ENCODE results near the gene KIF5A. TPM values are rescaled to one million over a fixed set of nuclear protein-coding genes. Genes with fewer than 3 reads are reported as not detected.
A peak's percentile ranks its signal among the peaks of the same experiment; 100 is the strongest.
"Not testable (repeated sequence)": the region's sequence is repeated elsewhere in the genome, so short reads cannot be mapped to it uniquely, and the experiment has no call there.

The KIF5A gene
- total RNA-seq, 1 donor from 2014 or later = 0.43 TPM

DNA sequence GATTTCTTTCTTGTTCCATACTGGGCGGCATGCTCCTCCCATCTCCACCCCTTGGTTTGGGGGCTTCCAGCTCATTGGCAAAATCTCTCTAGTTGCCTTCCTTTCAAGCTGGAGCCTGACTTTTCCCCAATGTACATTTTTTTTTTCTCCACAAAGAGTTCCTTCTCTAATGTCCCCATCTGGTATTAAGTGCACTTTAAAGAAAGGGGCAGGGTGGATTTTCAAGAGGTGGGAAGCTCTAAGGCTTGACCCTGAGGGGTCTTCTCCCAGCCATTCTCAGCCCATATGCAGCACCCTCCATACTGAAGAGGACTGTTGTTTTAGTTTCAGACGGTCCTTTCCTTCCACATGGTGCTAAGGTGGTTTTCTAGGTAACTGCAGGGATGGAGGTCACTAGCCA is 35.3 kb downstream of the KIF5A start:
- Mint-ChIP-seq H3K27me3 (ENCODE audit: unreplicated experiment) (peaks cover 16% of the 10 kb centered on the region), H3K27ac (ENCODE audit: unreplicated experiment) (no peak overlapping the region), H3K4me1 (ENCODE audit: unreplicated experiment) (no peaks in the 10 kb centered on the region), H3K9me3 (ENCODE audit: unreplicated experiment) (no peaks in the 10 kb centered on the region), H3K4me3 (ENCODE audit: unreplicated experiment) (no peak overlapping the region), H3K36me3 (ENCODE audit: unreplicated experiment) (no peaks in the 10 kb centered on the region)
- no peak for DNase-seq (ENCODE audit: extremely low spot score, unreplicated experiment)
- TF ChIP-seq, protein P1, sequence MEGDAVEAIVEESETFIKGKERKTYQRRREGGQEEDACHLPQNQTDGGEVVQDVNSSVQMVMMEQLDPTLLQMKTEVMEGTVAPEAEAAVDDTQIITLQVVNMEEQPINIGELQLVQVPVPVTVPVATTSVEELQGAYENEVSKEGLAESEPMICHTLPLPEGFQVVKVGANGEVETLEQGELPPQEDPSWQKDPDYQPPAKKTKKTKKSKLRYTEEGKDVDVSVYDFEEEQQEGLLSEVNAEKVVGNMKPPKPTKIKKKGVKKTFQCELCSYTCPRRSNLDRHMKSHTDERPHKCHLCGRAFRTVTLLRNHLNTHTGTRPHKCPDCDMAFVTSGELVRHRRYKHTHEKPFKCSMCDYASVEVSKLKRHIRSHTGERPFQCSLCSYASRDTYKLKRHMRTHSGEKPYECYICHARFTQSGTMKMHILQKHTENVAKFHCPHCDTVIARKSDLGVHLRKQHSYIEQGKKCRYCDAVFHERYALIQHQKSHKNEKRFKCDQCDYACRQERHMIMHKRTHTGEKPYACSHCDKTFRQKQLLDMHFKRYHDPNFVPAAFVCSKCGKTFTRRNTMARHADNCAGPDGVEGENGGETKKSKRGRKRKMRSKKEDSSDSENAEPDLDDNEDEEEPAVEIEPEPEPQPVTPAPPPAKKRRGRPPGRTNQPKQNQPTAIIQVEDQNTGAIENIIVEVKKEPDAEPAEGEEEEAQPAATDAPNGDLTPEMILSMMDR (IDR thresholded peaks at IDR 0.05) = no peak

DNA sequence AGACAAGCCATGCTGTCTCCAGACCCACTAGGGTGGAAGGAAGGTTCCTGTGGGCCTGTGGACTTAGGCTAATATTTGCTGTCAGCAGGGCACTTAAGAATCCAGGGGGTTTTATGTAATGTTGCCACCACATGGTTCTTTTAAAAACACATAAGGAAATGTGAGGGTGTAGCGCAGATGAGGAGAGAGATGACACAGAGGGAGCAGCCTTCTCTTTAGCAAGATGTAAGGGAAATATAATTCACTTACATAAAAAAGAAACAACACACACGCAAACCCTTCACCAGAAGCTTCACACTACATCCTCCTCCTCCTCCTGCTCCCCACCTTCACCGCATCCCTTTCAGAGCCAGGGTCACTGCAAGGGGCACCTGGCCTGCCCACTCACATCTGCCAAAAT is 36.3 kb downstream of the KIF5A start:
- no peaks in the 10 kb centered on the region for H3K9me3 Mint-ChIP-seq (ENCODE audit: unreplicated experiment)
- H3K36me3 Mint-ChIP-seq (ENCODE audit: unreplicated experiment) = no peaks in the 10 kb centered on the region
- H3K4me1 Mint-ChIP-seq (ENCODE audit: unreplicated experiment) = peaks cover 7% of the 10 kb centered on the region
- peaks cover 14% of the 10 kb centered on the region for H3K27me3 Mint-ChIP-seq (ENCODE audit: unreplicated experiment)
- no peak overlapping the region for H3K27ac Mint-ChIP-seq (ENCODE audit: unreplicated experiment)
- H3K4me3 Mint-ChIP-seq (ENCODE audit: unreplicated experiment) = no peak overlapping the region
- DNase-seq (ENCODE audit: extremely low spot score, unreplicated experiment) = no peak
- TF ChIP-seq, protein P1 (IDR thresholded peaks at IDR 0.05) = no peak

DNA sequence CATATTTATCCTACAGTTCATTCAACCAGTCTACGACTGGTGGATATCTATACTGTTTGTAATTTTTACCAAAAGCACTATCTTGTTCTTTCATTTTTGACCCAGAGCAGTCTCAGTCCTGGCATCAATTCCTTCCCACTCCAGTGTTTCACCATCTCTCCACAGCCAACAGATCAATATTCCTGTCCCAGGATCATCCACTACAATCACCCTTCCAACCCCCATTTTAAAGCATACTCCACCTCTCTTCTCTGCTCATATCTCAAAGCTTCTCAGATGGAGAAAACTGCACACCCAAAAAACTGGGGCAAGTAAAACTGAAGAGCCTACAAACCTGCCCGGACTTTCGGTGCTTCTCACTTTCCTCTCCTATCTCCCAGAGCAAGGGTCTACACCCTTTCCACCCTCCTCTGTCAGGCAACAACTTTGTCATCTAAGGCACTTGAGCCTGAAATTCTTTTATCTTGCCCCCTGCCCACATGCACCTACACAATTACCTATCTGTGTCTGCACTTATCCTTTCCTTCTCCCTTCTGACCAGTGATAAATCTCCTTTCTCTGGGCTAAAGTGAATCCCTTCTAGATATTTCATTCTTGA is 37.1 kb downstream of the KIF5A start:
- H3K9me3 Mint-ChIP-seq (ENCODE audit: unreplicated experiment) = no peaks in the 10 kb centered on the region
- peaks cover 14% of the 10 kb centered on the region for H3K27me3 Mint-ChIP-seq (ENCODE audit: unreplicated experiment)
- no peaks in the 10 kb centered on the region for H3K36me3 Mint-ChIP-seq (ENCODE audit: unreplicated experiment)
- H3K4me1 Mint-ChIP-seq (ENCODE audit: unreplicated experiment) = peaks cover 12% of the 10 kb centered on the region
- H3K4me3 Mint-ChIP-seq (ENCODE audit: unreplicated experiment) = no peak overlapping the region
- no peak for DNase-seq (ENCODE audit: extremely low spot score, unreplicated experiment)
- H3K27ac Mint-ChIP-seq (ENCODE audit: unreplicated experiment) = no peak overlapping the region
- TF ChIP-seq, protein P1 (IDR thresholded peaks at IDR 0.05) = no peak

DNA sequence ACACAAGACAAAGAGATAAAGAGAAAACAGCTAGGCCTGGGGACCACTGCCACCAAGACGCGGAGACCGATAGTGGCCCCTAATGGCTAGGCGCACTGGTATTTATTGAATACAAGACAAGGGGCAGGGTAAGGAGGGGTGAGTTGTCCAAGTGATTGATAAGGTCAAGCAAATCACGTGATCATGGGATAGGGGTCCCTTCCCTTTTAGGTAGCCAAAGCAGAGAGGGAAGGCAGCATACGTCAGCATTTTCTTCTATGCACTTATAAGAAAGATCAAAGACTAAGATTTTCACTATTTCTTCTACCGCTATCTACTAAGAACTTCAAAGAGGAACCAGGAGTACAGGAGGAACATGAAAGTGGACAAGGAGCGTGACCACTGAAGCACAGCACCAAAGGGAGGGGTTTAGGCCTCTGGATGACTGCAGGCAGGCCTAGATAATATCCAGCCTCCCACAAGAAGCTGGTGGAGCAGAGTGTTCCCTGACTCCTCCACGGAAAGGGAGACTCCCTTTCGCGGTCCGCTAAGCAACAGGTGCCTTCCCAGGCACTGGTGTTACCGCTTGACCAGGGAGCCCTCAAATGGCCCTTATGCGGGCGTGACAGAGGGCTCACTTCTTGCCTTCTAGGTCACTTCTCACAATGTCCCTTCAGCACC is 39.2 kb downstream of the KIF5A start:
- peaks cover 14% of the 10 kb centered on the region for H3K27me3 Mint-ChIP-seq (ENCODE audit: unreplicated experiment)
- H3K9me3 Mint-ChIP-seq (ENCODE audit: unreplicated experiment); H3K27ac Mint-ChIP-seq (ENCODE audit: unreplicated experiment); DNase-seq (ENCODE audit: extremely low spot score, unreplicated experiment); H3K36me3 Mint-ChIP-seq (ENCODE audit: unreplicated experiment): not testable (repeated sequence)
- H3K4me1 Mint-ChIP-seq (ENCODE audit: unreplicated experiment) = peaks cover 19% of the 10 kb centered on the region
- peak overlapping the region; percentile 23 for H3K4me3 Mint-ChIP-seq (ENCODE audit: unreplicated experiment)

DNA sequence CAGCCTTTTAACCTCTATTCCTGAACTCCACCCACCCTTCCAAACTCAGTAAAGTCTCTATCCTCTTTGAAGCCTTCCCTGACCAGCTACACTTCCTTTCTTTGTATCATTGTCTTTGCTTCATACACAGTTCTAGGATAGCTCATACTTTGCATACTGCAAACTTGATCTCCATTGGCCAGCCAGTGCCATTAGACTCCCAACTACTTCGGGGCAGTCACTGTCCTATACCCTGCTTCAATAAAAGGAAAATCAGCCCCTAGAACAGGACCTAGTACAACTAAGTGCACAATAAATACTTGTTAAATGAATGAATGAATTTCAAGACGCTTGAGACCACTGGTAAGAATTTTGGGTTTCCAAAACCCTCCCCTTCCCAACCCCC is 40.6 kb downstream of the KIF5A start:
- H3K9me3 Mint-ChIP-seq (ENCODE audit: unreplicated experiment) = no peaks in the 10 kb centered on the region
- peaks cover 7% of the 10 kb centered on the region for H3K36me3 Mint-ChIP-seq (ENCODE audit: unreplicated experiment)
- H3K4me1 Mint-ChIP-seq (ENCODE audit: unreplicated experiment) = peaks cover 19% of the 10 kb centered on the region
- peaks cover 4% of the 10 kb centered on the region for H3K27me3 Mint-ChIP-seq (ENCODE audit: unreplicated experiment)
- TF ChIP-seq, protein P1 (IDR thresholded peaks at IDR 0.05) = no peak
- H3K27ac Mint-ChIP-seq (ENCODE audit: unreplicated experiment) = peak overlapping the region; percentile 13
- peak overlapping the region; percentile 87 for H3K4me3 Mint-ChIP-seq (ENCODE audit: unreplicated experiment)
- DNase-seq (ENCODE audit: extremely low spot score, unreplicated experiment) = no peak

Measured in osteocyte (in vitro differentiated cells).